Measurements from ENCODE around the gene DLL3.
A peak's percentile ranks its signal among the peaks of the same experiment; 100 is the strongest.

DLL3 gene

DNA sequence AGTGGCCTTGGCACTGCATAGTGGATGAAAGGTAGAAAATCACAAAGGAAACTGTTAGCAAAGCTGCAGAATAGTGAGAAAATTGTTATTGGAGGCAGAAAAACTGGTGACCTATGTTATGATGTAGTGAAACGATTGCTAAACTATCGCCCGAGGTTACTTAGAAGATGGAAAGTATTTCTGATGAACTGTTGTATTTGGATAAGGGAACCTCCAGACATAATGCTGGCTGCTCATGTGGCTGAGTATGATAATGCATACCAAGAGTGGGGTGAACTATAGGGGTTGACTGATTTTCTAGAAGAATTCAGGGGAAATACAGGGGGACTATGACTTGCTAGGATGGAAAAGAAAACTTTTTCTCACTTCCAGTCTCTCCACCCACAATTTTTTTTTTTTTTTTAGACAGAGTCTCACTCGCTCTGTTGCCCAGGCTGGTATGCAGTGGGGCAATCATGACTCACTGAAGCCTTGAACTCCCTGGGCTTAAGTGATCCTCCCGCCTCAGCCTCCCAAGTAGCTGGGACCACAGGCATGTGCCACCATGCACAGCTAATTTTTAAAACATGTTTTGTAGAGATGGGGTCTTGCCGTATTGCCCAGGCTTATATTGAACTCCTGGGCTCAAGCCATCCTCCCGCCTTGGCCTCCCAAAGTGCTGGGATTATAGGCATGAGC, 45.6 kb downstream of the DLL3 start:
- peak overlapping the region; percentile 87 for H3K27ac ChIP-seq
- no peak for DNase-seq (ENCODE audit: low read depth, low spot score)

DNA sequence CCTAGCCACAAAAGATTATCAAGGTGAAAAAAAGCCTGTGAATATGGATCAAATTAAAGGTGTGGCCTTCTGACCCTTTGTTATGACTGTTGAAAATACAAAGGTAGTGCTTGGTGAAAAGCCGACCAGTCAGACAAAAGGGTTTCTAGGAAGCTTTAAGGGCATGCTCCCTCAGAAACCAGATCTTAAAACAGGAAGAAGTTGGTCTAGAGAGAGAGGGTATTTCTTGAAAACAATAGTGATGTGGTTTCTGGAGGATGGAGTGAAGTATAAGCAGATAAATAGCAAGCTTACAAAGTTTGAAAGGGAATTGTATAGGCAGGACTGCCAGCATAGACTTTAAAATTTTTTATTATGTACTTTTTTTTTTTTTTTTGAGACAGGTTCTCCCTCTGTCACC, 46.2 kb downstream of the DLL3 start:
- no peak for DNase-seq (ENCODE audit: low read depth, low spot score)
- H3K27ac ChIP-seq: no peak overlapping the region

DNA sequence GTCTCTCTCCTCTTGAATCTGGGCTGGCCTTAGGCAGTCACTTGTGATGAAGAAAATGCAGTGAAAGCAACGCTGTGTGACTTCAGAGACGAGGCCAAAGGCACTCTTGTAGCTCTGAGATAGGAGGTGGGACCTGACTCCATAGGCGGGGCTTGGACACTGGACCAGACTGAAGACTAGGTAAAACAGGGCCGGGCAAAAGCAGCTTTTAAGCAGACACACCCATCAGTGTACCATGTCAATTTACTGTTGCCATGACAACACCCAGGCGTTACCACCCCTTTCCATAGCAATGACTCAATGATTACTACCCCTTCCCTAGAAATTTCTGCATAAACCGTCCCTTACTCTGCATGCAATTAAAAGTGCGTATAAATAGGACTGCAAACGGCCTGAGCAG, 47.9 kb downstream of the DLL3 start:
- no peak overlapping the region for H3K27ac ChIP-seq
- DNase-seq (ENCODE audit: low read depth, low spot score): no peak

DNA sequence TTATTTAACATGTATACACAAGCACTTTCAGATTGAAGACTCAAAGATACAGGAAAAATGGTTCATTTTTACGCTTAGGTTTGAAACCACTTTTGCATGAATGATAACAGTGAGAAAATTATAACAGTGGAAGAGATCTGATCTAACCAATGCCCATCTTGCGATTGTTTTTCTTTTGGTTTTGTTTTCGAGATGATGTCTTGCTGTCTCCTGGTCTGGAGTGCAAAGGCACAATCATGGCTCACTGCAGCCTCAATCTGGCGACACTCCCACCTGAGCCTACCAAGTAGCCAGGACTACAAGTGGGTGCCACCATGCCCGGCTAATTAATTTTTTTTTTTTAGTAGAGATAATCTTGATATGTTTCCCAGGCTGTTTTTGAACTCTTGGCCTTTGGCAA, 51.5 kb downstream of the DLL3 start:
- DNase-seq (ENCODE audit: low read depth, low spot score): no peak
- H3K27ac ChIP-seq: no peak overlapping the region

DNA sequence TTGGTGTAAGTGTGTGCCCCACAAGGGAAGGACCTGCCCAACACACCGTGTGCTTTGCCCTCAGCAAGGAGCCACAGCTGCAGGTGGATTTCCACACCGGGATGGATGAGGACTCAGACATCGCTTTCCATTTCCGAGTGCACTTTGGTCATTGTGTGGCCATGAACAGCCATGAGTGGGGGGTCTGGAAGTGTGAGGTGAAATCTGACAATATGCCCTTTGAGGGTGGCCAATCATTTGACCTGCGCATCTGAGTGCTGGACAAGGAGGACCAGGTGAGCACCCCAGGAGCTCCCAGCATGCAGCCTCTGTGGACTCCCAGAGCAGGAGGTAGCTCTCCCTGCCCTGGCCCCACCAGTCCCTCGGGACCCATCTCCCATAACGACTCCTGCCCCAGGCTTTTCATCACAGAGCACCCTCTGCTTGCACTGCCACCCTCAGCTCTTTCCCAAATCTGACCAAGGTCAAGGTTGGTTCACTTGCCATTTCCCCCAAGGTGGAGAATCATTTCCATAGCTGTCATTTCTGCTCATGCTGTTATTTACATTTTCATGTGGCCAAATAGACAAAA, 54.4 kb downstream of the DLL3 start:
- no peak for DNase-seq (ENCODE audit: low read depth, low spot score)
- no peak overlapping the region for H3K27ac ChIP-seq

DNA sequence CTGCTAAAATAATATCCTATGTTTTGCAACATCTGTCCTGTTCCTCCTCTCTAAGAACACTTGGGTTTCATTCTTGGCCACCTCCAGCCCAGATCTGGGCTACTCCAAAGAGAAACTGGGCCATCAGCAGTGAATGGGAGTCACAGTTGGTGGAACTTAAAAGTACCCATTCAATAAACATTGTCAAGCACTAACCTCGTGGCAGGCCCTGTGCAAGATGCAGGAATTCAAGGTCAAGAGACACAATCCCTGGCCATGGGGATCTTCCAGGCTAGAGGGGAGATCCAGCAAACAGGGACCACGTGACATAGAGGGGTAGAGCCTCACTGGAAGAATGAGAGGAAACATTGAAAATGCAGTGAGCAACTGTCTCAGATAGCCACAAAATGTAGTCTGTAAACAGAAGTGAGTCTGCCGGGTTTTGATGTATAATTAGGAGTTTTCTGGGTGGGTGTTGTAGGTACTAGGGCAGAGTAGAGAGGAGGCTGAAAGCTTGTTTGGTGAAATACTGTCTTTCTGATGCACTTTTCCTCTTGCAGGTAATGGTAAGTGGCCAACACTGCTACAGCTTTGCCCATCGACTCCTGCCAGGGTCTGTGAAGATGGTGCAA, 56.1 kb downstream of the DLL3 start:
- no peak for DNase-seq (ENCODE audit: low read depth, low spot score)
- no peak overlapping the region for H3K27ac ChIP-seq

- no peak overlapping the region for H3K27ac ChIP-seq
- DNase-seq (ENCODE audit: low read depth, low spot score): no peak
Observed at GRCh38 chr19:39555883-39556282, 57.1 kb downstream of the DLL3 start.
